Measurements from ENCODE around the gene S100A16.
A peak's percentile ranks its signal among the peaks of the same experiment; 100 is the strongest.
"Not testable (repeated sequence)": the region's sequence is repeated elsewhere in the genome, so short reads cannot be mapped to it uniquely, and the experiment has no call there.

The S100A16 gene, protein sequence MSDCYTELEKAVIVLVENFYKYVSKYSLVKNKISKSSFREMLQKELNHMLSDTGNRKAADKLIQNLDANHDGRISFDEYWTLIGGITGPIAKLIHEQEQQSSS

GRCh38 chr1:153612755-153613331 lies at the start of gene S100A16:
Gene S100A16 (minus strand): TSS chr1:153613137. CDS start chr1:153608151, 4,986 bp downstream.
- peak; percentile 92 for DNase-seq (ENCODE audit: low spot score)

GRCh38 chr1:153662269-153662668 lies 49.3 kb upstream of the S100A16 start:
- no peak for DNase-seq (ENCODE audit: low spot score)

- DNase-seq (ENCODE audit: low spot score) = no peak
These were observed 48.3 kb upstream of the S100A16 start for GRCh38 chr1:153661111-153661708.

GRCh38 chr1:153659656-153660055 lies 46.7 kb upstream of the S100A16 start:
- DNase-seq (ENCODE audit: low spot score) = no peak

- no peak for DNase-seq (ENCODE audit: low spot score)
These were observed 46.2 kb upstream of the S100A16 start for GRCh38 chr1:153659175-153659534.

DNA sequence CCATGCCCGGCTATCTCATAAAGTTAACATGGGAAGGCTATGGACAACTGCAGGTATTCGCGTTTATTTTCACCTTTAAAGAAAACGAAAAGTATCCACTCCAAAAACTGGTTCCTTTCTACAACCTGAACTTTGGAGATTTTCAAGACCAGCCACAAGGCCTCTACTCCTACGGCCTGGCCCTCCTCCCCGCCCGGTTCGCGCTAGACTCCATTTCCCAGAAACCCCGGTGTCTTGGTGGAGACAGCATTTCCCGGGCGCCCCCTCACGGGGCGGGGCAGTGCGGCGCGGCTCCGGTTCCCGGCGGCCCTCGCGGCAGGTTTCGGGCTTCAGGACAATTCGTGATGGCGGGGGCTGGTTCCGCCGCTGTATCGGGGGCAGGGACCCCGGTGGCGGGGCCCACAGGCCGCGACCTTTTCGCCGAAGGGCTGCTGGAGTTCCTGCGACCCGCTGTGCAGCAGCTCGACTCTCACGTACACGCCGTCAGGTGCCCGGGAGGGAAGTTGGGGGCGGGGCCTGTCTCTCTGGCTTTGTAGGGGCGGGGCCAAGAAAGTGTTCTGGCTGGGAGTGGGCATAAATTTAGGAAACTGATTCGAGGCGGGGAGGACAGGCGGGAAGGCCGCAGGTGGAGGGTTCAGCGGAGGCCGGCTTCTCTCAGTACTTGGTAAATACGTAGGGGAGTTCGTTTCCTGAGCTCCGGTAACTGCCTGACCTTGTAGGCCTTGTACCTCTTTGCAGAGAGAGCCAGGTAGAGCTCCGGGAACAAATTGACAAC lies 45.6 kb upstream of the S100A16 start, which contains the start of gene SNAPIN:
Gene SNAPIN, plus strand, starts transcription at position 304 of the 775 bp plus-strand sequence. Its CDS starts 41 bp downstream, at position 345.
- peak; percentile 85 for DNase-seq (ENCODE audit: low spot score)

DNA sequence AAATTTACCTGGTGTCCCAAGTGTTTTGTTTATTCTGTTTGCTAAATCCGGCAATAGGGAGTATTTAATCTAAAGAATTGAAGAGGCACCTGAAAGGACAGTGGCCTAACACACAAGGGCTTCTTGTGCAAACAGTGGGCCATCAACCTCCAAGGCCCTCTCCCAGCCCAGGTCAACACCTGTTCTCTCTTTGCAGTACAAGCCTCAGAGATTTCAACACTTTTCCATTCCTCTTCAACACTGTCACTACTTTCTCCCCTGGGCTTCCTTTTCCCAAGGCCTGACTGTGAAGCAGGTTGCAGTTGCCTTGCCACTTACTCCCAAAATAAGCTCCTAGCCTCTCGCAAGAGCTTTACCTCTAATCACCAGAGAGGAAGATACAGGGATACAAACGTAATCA lies 42.4 kb upstream of the S100A16 start:
- no peak for DNase-seq (ENCODE audit: low spot score)

GRCh38 chr1:153652805-153653500 lies 40.0 kb upstream of the S100A16 start:
- DNase-seq (ENCODE audit: low spot score) = peak; percentile 91

GRCh38 chr1:153651771-153652170 lies 38.8 kb upstream of the S100A16 start:
- DNase-seq (ENCODE audit: low spot score) = no peak

DNA sequence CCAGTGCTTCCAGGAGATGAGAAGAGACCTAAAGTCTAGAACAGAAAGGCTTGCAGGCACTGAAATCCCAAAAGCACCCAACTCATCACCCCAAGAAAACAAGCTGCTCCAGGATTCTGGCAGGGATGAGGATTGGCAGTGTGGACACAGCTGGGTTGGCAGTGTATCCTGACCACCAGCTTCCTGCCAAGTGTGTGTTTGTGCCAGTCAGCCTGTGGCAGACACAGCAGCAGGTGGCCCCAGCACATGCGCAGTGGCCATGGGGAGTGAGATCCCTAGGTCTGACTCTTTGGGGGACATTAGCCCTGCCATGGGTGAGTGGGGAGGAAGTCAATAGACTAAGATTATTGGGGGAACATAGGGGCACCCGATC lies 36.9 kb upstream of the S100A16 start:
- DNase-seq (ENCODE audit: low spot score) = no peak

DNA sequence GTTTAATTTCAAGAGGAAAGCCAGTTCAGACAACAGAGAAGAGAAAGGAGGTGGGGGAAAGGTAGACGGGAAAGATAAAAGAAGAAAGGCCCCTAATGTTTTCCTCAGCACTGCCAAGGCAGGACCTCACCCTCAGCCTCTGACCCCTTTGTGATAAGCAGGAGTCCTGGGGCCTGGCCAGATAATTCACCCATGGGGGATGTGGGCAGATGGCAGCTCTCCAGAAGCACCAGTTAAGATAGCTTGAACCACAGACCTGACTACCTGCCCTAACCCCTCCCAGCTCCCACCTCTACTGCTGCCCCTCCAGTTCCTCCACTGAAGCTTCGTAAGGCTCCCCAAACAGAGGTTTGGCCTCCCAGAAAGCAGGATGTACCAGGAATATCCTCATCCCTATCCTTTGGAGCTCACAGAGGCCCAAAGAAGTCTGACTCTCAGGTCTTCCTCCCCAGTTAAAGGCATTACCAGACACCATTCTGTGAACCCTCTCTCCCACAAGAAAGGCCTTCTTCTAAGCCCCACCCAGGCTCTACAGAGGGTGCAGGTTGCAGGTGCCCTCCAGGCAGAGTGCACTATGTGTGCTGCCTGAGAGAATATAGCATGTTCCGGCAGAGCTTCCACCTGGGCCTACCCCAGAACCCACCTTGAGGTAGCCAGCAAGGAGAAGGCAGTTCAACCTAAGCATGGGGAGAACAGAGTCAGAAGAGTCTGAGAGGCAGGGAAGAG lies 36.4 kb upstream of the S100A16 start:
- DNase-seq (ENCODE audit: low spot score) = no peak

DNA sequence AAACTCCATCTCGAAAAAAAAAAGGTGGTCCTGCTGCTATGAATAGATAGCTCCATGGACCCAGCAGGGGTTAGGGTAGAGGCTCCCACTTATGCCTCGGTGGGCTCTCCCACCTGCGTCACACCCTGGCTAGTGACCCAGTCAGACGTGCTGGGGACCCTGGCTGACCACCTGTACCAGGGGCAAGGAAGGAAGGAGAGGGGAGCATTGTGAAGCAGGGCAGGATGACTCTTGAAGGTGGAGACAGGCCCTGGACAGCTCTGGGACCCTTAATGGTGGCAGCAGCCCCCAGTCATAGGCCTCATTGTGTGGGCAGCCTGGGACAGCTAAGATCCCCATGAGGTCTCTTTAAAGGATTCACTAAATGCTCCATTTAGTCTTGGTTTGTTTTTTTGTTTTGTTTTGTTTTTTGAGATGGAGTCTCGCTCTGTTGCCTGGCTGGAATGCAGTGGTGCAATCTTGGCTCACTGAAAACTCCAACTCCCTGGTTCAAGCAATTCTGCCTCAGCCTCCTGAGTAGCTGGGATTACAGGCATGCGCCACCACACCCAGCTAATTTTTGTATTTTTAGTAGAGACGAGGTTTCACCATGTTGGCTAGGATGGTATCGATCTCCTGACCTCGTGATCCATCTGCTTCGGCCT lies 35.2 kb upstream of the S100A16 start:
- peak; percentile 40 for DNase-seq (ENCODE audit: low spot score)

DNA sequence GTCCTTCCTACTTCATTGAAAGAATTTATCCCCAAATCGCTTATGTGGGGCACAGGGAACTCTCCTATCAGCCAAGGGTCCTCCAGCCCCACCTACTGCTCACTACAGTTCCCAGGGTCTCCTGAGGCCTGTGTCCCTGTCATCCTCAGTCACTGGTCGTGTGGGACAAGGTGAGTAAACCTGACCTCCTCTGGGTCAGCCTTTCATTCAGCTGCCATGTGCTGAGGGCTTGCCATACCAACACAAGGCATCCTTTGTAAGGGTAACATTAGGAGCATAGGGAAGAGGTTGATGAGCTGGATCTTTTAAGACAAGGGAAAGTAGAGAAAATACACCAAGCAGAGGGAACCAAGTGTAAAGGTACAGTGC lies 34.4 kb upstream of the S100A16 start:
- peak; percentile 13 for DNase-seq (ENCODE audit: low spot score)

GRCh38 chr1:153646672-153647345 lies 33.9 kb upstream of the S100A16 start:
- DNase-seq (ENCODE audit: low spot score) = no peak

DNA sequence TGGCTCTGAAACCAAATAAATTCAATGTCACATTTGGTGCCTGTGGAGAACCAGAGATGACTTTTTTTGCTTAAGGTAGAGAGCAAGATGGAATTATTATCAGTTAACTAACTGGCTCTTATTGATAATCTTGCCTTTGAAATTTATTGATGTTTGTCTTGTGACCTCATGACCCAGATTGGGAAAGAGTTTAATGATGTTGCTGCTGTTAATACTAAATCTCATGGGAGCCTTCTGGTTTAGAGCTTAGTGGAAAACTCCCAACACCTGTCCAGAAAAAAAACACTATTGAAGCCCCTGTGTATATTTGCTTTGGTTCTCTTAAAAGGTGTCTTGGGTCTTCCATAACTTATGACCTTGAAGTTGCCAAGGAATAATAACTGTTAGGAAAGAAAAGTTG lies 30.9 kb upstream of the S100A16 start:
- DNase-seq (ENCODE audit: low spot score) = no peak

DNA sequence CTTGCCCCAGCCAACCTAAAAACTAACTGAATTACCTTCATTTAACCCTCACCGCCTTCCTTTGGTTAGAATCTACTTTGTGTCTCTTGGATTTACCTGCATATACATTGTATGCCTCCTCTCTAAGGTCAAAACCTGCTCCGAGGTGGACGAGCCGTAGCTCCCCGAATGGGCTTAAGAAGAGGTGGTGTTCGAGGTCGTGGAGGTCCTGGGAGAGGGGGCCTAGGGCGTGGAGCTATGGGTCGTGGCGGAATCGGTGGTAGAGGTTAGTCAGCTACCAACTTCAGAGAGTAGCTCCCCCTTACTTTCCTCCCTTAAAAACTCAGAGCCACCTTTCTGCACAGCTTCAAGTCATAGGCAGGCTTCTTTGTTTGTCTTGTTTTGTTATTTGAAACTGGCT lies 30.2 kb upstream of the S100A16 start:
- no peak for DNase-seq (ENCODE audit: low spot score)

DNA sequence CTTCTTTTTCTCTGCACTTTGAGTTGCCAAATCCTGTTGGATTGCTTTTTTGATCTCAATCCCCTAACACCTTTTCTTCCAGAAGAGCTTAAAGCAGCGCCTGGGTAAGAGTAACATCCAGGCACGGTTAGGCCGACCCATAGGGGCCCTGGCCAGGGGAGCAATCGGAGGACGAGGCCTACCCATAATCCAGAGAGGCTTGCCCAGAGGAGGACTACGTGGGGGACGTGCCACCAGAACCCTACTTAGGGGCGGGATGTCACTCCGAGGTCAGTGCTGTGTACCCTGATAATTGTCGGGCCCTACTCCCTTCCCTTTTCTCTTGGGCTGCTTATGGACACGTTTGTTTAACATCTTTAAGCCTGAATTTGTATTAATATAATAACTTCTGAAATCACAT lies 29.2 kb upstream of the S100A16 start:
- no peak for DNase-seq (ENCODE audit: low spot score)

GRCh38 chr1:153640861-153641260 lies 27.9 kb upstream of the S100A16 start:
- DNase-seq (ENCODE audit: low spot score) = no peak

DNA sequence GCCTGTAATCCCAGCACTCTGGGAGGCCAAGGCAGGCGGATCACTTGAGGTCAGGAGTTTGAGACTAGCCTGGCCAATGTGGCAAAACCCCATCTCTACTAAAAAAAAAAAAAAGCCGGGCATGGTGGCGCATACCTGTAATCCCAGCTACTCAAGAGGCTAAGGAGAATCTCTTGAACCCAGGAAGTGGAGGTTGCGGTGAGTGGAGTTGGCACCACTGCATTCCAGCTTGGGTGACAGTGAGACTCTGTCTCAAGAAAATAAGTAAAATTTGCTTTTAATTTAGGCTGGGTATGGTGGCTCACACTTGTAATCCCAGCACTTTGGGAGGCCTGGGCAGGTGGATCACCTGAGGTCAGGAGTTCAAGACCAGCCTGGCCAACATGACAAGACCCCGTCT lies 27.3 kb upstream of the S100A16 start:
- not testable (repeated sequence) for DNase-seq (ENCODE audit: low spot score)

- no peak for DNase-seq (ENCODE audit: low spot score)
These were observed 26.3 kb upstream of the S100A16 start for GRCh38 chr1:153639280-153639679.

DNA sequence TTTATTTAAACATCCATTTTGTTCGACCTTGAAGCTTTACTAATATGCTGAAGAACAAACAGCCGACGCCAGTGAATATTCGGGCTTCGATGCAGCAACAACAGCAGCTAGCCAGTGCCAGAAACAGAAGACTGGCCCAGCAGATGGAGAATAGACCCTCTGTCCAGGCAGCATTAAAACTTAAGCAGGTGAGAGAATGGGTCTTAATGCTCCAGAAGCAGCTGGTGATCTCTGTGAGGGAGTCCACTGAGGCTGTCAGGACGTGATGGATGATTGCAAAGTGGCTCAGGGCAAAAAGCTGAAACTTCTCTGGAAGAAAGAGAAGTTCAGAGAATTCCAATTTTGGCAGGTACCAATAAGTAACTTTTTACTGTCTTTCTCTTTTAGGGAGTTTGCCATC lies 25.3 kb upstream of the S100A16 start:
- DNase-seq (ENCODE audit: low spot score) = no peak

Measured in kidney tubule cell (primary cell).